HL-60 (cell line): ENCODE data around the gene C16orf82.

Source experiments
- DNase-seq, 2 experiments: peaks; one replicate each; pipeline ENCODE4 v3.0.0-alpha.2; 2010 to 2020; ENCODE audit warnings: low read depth in 1 of 2, low spot score in 1 of 2
- H3K27ac ChIP-seq: fragments of 250-450 bp; sonication (Bioruptor Pico); replicated peaks from 2 replicates; pipeline ENCODE4 v1.5.1; 2020; ENCODE audit warnings: mild to moderate bottlenecking, moderate library complexity
- H3K27me3 ChIP-seq: fragments of 250-450 bp; sonication (Bioruptor Pico); 2 replicates; pipeline ENCODE4 v1.5.1; 2021; ENCODE audit warnings: mild to moderate bottlenecking, moderate library complexity; ENCODE audit not compliant: insufficient read depth, poor library complexity, severe bottlenecking
- H3K4me3 ChIP-seq: replicated peaks from 2 replicates; pipeline ENCODE4 v1.5.1; 2011; ENCODE audit warnings: mild to moderate bottlenecking, control low read depth, low read length; ENCODE audit not compliant: insufficient read depth
- CTCF ChIP-seq: IDR thresholded peaks from one replicate; pipeline ENCODE4 v1.5.1; 2011; ENCODE audit warnings: low read length, control low read depth, inconsistent platforms; ENCODE audit not compliant: insufficient read depth
- GABPA ChIP-seq: IDR thresholded peaks from 2 replicates; pipeline ENCODE4 v1.6.1; 2012; ENCODE audit warnings: low read depth
- POLR2AphosphoS5 ChIP-seq: IDR thresholded peaks from 2 replicates; pipeline ENCODE4 v1.6.1; 2012; ENCODE audit warnings: low read depth
- REST ChIP-seq: IDR thresholded peaks from 2 replicates; pipeline ENCODE4 v1.6.1; 2012; ENCODE audit warnings: low read depth; ENCODE audit not compliant: insufficient replicate concordance
- SPI1 ChIP-seq: IDR thresholded peaks from 2 replicates; pipeline ENCODE4 v1.6.1; 2012; ENCODE audit warnings: low read depth, mild to moderate bottlenecking, borderline replicate concordance

C16orf82 gene

GRCh38 chr16:27029525-27029924 is 37.2 kb upstream of the C16orf82 start:
- H3K27ac ChIP-seq = no peak overlapping the region
- no peak for DNase-seq

GRCh38 chr16:27033281-27033979 is 33.3 kb upstream of the C16orf82 start:
- Histone ChIP-seq H3K4me3 (no peak overlapping the region), H3K27ac (no peak overlapping the region), H3K27me3 (no peaks in the 10 kb centered on the region)
- DNase-seq = no peak
- TF ChIP-seq POLR2AphosphoS5 (no peak), REST (no peak), GABPA (no peak), SPI1 (no peak), CTCF (no peak)

More at GRCh38 chr16:27029525-27029924, 37.2 kb upstream of the C16orf82 start:
- Histone ChIP-seq H3K27me3 (no peaks in the 10 kb centered on the region), H3K4me3 (no peak overlapping the region)
- TF ChIP-seq CTCF (no peak), POLR2AphosphoS5 (no peak), GABPA (no peak), SPI1 (no peak)

GRCh38 chr16:27040732-27041131 is 26.0 kb upstream of the C16orf82 start:
- TF ChIP-seq CTCF (no peak), GABPA (no peak), REST (no peak), POLR2AphosphoS5 (no peak), SPI1 (no peak)
- no peak for DNase-seq
- Histone ChIP-seq H3K4me3 (no peak overlapping the region), H3K27me3 (no peaks in the 10 kb centered on the region), H3K27ac (no peak overlapping the region)
